Hematopoietic multipotent progenitor cell treated with erythropoietin and hydrocortisone succinate and interleukin-3 and kit ligand, for 15 days (in vitro differentiated cells): ENCODE data around the gene TBXAS1.

Source experiments
- DNase-seq: peaks from one replicate; pipeline ENCODE4 v3.0.0-alpha.2; 2015; ENCODE audit warnings: low spot score

Gene TBXAS1

GRCh38 chr7:139829025-139829774 is at the start of gene TBXAS1:
TBXAS1 (plus strand) TSS chr7:139829264; CDS start chr7:139829391, 127 bp downstream.
- DNase-seq = no peak

- DNase-seq = no peak
Observed at GRCh38 chr7:139782932-139783331, 46.1 kb upstream of the TBXAS1 start.

- DNase-seq = no peak
Observed at GRCh38 chr7:139783647-139784385, 45.2 kb upstream of the TBXAS1 start.

DNA sequence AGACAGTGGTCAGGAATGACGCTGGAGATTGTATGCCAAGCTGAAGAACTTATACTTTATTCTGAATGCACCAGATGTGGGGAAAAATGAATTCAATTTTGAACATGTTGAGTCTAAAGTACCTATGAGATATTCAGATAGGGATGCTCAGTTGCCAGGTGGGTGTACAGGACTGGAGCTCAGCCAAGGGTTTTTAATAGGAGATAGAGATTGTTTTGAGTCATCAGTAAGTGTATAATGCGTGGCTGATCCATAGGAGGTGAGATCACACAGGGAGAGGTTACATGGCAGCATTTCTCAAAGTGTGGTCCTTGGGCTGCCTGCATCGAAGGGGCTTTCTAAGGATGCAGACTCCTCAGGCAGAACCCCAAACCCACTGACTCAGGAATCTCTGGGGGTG is 44.4 kb upstream of the TBXAS1 start:
- DNase-seq = no peak

GRCh38 chr7:139791316-139791715 is 37.7 kb upstream of the TBXAS1 start:
- no peak for DNase-seq

DNA sequence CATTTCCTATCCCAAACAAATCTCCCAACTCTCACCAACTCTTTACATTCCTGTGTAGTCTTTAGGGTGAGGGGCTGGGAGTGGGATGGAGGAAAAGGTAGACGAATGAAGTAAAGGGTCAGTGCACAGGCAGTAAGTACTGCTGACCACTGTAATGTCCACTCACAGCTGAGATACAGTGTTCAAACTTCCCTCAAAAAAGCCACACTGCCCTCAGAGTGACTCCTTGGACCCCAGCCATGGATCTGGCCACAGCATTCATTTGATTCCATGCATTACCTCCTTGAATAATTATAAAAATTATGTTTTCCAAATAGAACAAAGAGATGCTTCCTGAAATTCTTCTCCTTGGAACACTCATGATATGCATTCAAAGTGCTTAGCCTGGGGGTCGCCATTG is 31.5 kb upstream of the TBXAS1 start:
- no peak for DNase-seq

GRCh38 chr7:139798221-139798620 is 30.8 kb upstream of the TBXAS1 start:
- no peak for DNase-seq

- DNase-seq = no peak
Observed at GRCh38 chr7:139798892-139799291, 30.2 kb upstream of the TBXAS1 start.

- DNase-seq = no peak
Observed at GRCh38 chr7:139799586-139799985, 29.5 kb upstream of the TBXAS1 start.

DNA sequence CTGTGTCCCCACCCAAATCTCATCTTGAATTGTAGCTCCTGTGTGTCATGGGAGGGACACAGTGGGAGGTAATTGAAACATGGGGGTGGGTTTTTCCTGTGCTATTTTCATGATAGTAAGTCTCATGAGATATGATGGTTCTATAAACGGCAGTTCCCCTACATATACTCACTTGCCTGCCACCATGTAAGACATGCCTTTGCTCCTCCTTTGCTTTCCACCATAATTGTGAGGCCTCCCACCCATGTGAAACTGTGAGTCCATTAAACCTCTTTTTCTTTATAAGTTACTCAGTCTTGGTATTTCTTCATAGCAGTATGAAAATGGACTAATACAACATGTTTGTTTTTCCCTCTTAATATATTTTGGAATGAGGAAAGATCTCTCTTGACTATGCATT is 24.5 kb upstream of the TBXAS1 start:
- DNase-seq = no peak

- no peak for DNase-seq
Observed at GRCh38 chr7:139807009-139807408, 22.1 kb upstream of the TBXAS1 start.

DNA sequence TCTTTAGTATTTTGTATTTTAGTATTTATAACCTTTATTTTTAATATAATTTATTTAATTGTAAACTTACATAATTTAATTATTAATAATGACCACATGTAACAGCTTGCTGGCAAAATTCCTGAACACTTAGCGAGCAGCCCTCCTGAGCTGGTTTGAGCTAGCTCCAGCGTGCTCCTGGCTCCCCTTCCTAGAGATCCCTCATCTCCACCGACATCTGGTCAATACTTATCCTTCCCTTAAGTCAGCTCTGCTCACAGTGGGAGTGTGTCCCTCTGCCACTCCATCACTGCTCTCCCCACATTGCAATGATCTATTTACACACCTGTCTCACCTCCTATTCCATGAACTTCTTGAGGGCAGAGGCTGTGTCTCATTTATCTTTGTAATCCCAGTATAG is 20.6 kb upstream of the TBXAS1 start:
- no peak for DNase-seq

DNA sequence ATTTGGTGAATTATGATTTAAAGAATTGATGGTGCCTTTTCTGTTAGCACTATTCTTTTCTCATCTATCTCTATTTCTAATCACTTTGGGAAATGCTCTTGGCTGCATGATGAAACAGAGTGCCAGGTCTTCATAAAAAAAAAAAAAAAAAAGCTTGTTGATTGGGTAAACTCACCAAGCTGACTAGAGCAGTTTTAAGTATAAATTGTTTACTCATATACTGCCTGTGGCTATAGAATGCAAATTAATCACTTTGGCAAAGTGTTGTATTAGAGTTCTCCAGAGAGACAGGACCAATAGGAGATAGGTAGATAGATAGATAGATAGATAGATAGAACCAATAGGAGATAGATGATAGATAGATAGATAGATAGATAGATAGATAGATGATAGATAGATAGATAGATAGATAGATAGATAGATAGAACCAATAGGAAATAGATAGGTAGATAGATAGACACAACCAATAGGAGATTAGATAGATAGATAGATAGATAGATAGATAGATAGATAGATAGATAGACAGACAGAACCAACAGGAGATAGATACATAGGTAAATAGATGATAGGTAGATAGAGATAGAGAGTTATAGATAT is 20.1 kb upstream of the TBXAS1 start:
- no peak for DNase-seq

- no peak for DNase-seq
Observed at GRCh38 chr7:139811066-139811465, 18.0 kb upstream of the TBXAS1 start.

GRCh38 chr7:139813151-139813550 is 15.9 kb upstream of the TBXAS1 start:
- DNase-seq = no peak

DNA sequence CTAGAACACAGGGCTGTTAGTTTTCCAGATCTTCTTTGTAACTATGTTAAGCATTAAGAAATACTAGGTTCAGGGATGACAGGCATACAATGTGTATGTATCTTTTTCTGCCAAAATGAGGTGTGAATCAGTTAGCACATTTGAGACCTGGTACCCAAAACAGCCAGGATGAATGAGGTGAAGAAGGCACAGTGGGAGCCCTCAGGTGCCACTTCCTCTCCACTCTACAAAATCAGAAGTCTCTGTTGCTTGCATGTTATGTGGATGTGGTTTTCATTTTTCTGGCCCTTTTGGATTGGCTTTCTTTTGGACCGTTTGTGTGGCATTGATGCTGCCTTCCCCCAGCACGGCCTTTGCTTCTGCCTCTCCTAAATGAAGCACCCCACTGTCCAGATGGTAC is 15.4 kb upstream of the TBXAS1 start:
- DNase-seq = no peak

DNA sequence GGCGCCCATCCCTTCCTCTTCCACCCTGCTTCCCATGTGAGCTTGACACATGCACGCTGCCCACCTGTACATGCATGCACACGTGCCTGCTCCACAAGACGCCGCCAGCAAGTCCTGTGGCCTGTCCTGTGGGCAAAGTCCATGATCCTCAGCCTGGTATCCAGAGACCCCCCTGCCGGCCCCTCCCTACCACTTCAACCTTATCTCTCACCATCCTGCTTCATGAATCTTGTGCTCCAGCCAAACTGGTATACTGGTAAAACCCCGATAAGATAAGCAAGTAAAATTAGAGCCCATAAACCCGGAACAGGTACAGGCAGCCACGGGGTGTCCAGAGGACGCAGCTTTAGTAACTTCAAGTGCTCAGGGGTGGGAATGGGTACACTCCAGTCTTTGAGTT is 11.8 kb upstream of the TBXAS1 start:
- no peak for DNase-seq

GRCh38 chr7:139820089-139820488 is 9.0 kb upstream of the TBXAS1 start:
- DNase-seq = no peak

- no peak for DNase-seq
Observed at GRCh38 chr7:139821349-139822105, 7.5 kb upstream of the TBXAS1 start.

GRCh38 chr7:139822855-139823254 is 6.2 kb upstream of the TBXAS1 start:
- DNase-seq = no peak

DNA sequence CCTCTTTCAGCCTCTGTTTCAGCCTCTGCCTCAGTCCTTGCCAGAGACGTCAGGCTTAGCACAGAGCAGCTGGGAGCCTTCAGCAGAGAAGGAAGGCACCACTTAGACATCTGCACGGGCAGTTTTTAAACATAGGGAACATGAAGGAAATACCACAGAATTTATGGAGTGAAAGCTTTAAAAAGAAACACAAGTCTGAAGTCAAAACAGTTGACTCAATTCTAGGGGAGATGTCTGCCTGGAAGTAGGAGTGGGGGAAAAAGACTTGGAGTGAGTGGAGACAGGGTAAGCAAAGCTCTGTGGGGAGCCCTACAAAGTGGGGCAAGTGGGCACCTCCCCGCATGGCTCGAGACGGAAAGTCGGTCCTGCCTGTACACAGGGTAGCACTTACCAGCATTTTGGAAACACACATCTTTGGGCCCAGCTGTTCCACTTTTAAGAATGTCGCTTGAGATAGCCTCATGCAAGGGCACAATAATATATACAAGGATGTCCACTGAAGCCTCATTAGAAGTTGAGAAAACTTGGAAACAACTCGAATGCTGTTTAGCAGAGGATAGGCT is 5.0 kb upstream of the TBXAS1 start:
- no peak for DNase-seq

DNA sequence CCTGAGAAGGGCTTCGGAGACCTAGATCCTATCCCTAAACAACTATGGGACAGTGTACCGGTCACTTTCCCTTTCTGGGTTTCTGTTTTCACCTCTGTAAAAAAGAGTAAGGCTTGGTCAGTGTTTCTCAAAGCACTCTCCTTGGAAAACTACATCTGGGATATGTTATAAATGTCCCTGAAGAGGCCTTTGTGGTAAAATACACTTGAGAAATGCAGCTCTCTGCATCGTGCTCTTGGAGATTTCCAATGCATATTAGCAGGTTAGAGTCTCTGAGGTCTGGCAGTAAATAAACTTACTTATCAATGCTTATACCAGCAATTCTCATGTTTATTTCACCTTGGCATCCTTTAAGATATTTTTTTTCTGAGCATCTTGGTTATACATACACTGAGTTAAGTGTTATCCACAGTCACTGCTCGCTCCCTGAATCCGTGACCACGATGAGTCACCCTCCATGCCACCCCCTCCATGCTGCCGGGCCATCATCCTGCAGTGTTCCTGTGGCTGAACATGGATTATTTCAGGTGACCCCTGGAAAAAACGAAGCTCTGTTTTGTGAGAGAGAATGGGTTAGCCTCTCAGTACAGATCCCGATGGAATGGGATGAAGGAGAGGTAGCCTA is 3.3 kb upstream of the TBXAS1 start:
- no peak for DNase-seq
